Stimulated activated CD4-positive, alpha-beta T cell treated with anti-CD3 and anti-CD28 coated beads, TNF-alpha, amount 100 ng/mL, for 48 hours (primary cell): Measurements from ENCODE around the gene CDH13.

Experiments used
- DNase-seq, 3 donors: peaks; one replicate each; pipeline ENCODE4 v3.0.0-alpha.2; 2020; ENCODE audit warnings: low read depth in 3 of 3

The CDH13 gene

GRCh38 chr16:82626791-82627261, at the start of gene CDH13:
CDH13 (plus strand) TSS chr16:82626969.
- no peak for DNase-seq

GRCh38 chr16:82580298-82580890, 46.4 kb upstream of the CDH13 start:
- DNase-seq = no peak

- no peak for DNase-seq
Measured at GRCh38 chr16:82582975-82583374, 43.8 kb upstream of the CDH13 start.

- no peak for DNase-seq
Measured at GRCh38 chr16:82583422-82583821, 43.3 kb upstream of the CDH13 start.

- no peak for DNase-seq
Measured at GRCh38 chr16:82584553-82585152, 42.1 kb upstream of the CDH13 start.

GRCh38 chr16:82585675-82586074, 41.1 kb upstream of the CDH13 start:
- DNase-seq = no peak

- no peak for DNase-seq
Measured at GRCh38 chr16:82586130-82586529, 40.6 kb upstream of the CDH13 start.

- DNase-seq = no peak
Measured at GRCh38 chr16:82587289-82587688, 39.5 kb upstream of the CDH13 start.

GRCh38 chr16:82589407-82589806, 37.4 kb upstream of the CDH13 start:
- DNase-seq = no peak

GRCh38 chr16:82594114-82594513, 32.7 kb upstream of the CDH13 start:
- no peak for DNase-seq

GRCh38 chr16:82598771-82599170, 28.0 kb upstream of the CDH13 start:
- DNase-seq = no peak

- no peak for DNase-seq
Measured at GRCh38 chr16:82601989-82602640, 24.7 kb upstream of the CDH13 start.

GRCh38 chr16:82603784-82604411, 22.9 kb upstream of the CDH13 start:
- DNase-seq = no peak

GRCh38 chr16:82605076-82605475, 21.7 kb upstream of the CDH13 start:
- no peak for DNase-seq

GRCh38 chr16:82605863-82606620, 20.7 kb upstream of the CDH13 start:
- no peak for DNase-seq

- no peak for DNase-seq
Measured at GRCh38 chr16:82609140-82609539, 17.6 kb upstream of the CDH13 start.

- DNase-seq = no peak
Measured at GRCh38 chr16:82612263-82612662, 14.5 kb upstream of the CDH13 start.

- no peak for DNase-seq
Measured at GRCh38 chr16:82616356-82616755, 10.4 kb upstream of the CDH13 start.

GRCh38 chr16:82621781-82622180, 5.0 kb upstream of the CDH13 start:
- DNase-seq = no peak

- DNase-seq = no peak
Measured at GRCh38 chr16:82623241-82623640, 3.5 kb upstream of the CDH13 start.

- DNase-seq = no peak
Measured at GRCh38 chr16:82625066-82625968, 1.5 kb upstream of the CDH13 start.
